Frontal cortex (tissue), 4 donors: ENCODE results near the gene COL15A1. TPM values are rescaled to one million over a fixed set of nuclear protein-coding genes. Genes with fewer than 3 reads are reported as not detected.
A peak's percentile ranks its signal among the peaks of the same experiment; 100 is the strongest.

ENCODE experiments used
- DNase-seq, 2 donors: peaks; one replicate each; pipeline ENCODE4 v3.0.0; 2012; ENCODE audit warnings: low spot score in 2 of 2
- FAIRE-seq: peaks from 2 replicates; lab custom pipeline; 2012; peaks lifted over from hg19 to GRCh38; lab: Jason Lieb, UNC
- total RNA-seq: library from RNA; depleted of rRNA; stranded (reverse); fragments of >200 nt; gene quantifications from one replicate; pipeline ENCODE4 v1.2.3, GENCODE V29; 2014
- donor health status: control.
- donor health status: control.
- donor health status: control.

Gene COL15A1
- total RNA-seq, 1 donor from 2014 or later, result 6.9 TPM

- DNase-seq (no peak), FAIRE-seq (no peak)
Observed at GRCh38 chr9:98913044-98913443, 30.7 kb upstream of the COL15A1 start.

GRCh38 chr9:98913705-98914104 is 30.0 kb upstream of the COL15A1 start:
- DNase-seq (no peak), FAIRE-seq (no peak)

GRCh38 chr9:98915599-98915998 is 28.1 kb upstream of the COL15A1 start:
- FAIRE-seq, result no peak

GRCh38 chr9:98916660-98917059 is 27.0 kb upstream of the COL15A1 start:
- FAIRE-seq, result no peak
- no peak for DNase-seq

More at GRCh38 chr9:98915599-98915998, 28.1 kb upstream of the COL15A1 start:
- DNase-seq, result no peak

- DNase-seq, result no peak
- FAIRE-seq, result no peak
Observed at GRCh38 chr9:98917746-98918487, 25.8 kb upstream of the COL15A1 start.

GRCh38 chr9:98921732-98922131 is 22.0 kb upstream of the COL15A1 start:
- DNase-seq (no peak), FAIRE-seq (no peak)

GRCh38 chr9:98922721-98923435 is 20.8 kb upstream of the COL15A1 start:
- DNase-seq (no peak), FAIRE-seq (no peak)

GRCh38 chr9:98923451-98924123 is 20.1 kb upstream of the COL15A1 start:
- FAIRE-seq, result no peak
- no peak for DNase-seq

- FAIRE-seq (no peak), DNase-seq (no peak)
Observed at GRCh38 chr9:98924946-98925820, 18.5 kb upstream of the COL15A1 start.

- FAIRE-seq (no peak), DNase-seq (no peak)
Observed at GRCh38 chr9:98925956-98926355, 17.8 kb upstream of the COL15A1 start.

GRCh38 chr9:98927724-98928123 is 16.0 kb upstream of the COL15A1 start:
- FAIRE-seq (no peak), DNase-seq (no peak)

- DNase-seq (no peak), FAIRE-seq (no peak)
Observed at GRCh38 chr9:98929071-98929470, 14.6 kb upstream of the COL15A1 start.

GRCh38 chr9:98929895-98930341 is 13.8 kb upstream of the COL15A1 start:
- DNase-seq (no peak), FAIRE-seq (no peak)

- no peak for DNase-seq
- FAIRE-seq, result no peak
Observed at GRCh38 chr9:98930792-98931191, 12.9 kb upstream of the COL15A1 start.

GRCh38 chr9:98931600-98932389 is 11.9 kb upstream of the COL15A1 start:
- FAIRE-seq (no peak), DNase-seq (no peak)

GRCh38 chr9:98933185-98933584 is 10.5 kb upstream of the COL15A1 start:
- FAIRE-seq, result no peak
- DNase-seq, result no peak

GRCh38 chr9:98933890-98934289 is 9.8 kb upstream of the COL15A1 start:
- peak; percentile 84 for FAIRE-seq

GRCh38 chr9:98935071-98935505 is 8.6 kb upstream of the COL15A1 start:
- DNase-seq (no peak), FAIRE-seq (no peak)

More at GRCh38 chr9:98933890-98934289, 9.8 kb upstream of the COL15A1 start:
- DNase-seq, result no peak

- FAIRE-seq, result no peak
- DNase-seq, result no peak
Observed at GRCh38 chr9:98940276-98940675, 3.4 kb upstream of the COL15A1 start.
